Heart left ventricle (tissue), 13 donors: Measurements from ENCODE around the gene CELF2.

Source experiments
- CTCF ChIP-seq, 12 donors: fragments of 200-600 bp; sonication (generic) in 4 of 12; IDR thresholded peaks; one replicate each; pipeline versions ENCODE4 v1.5.0 to v1.8.0; 2018 to 2022; ENCODE audit warnings: antibody characterized with exemption in 12 of 12, mild to moderate bottlenecking in 5 of 12
- POLR2A ChIP-seq, 2 donors: fragments of 450-650 bp; IDR thresholded peaks; one replicate each; pipeline ENCODE4 v1.6.1; 2017; ENCODE audit warnings: antibody characterized with exemption in 2 of 2, mild to moderate bottlenecking in 2 of 2, moderate library complexity in 2 of 2
- donor health status: ischemic (EF 13 %, LVEDD 7.1; RV severe dilation, severe dysfunction).
- donor health status: DM: no; HTN: yes; CAD: no.
- donor health status: DM: no; HTN: no; CAD: no.
- donor health status: ischemic (EF 25% LVEDD 6.9; RV normal size, moderate dysfunction).
- donor health status: ischemic (EF 25% LVEDD 5.7; RV mildly dilated, moderate dysfunction).
- donor health status: ischemic (EF 35%, LVEDD 5.7; RV mildly dilated, moderate dysfunction).
- donor health status: nonischemic (EF 11% LVEDD 7.7; RV severe dilation, severe dysfunction).
- donor health status: DM: yes; HTN: yes; CAD: no.
- donor health status: PGD.
- donor health status: ischemic (EF 29% LVEDD 5.4; RV normal size, mild dysfunction).
- donor health status: nonischemic (EF 23%, LVEDD 6.1; RV moderate dilation, normal function).

DNA sequence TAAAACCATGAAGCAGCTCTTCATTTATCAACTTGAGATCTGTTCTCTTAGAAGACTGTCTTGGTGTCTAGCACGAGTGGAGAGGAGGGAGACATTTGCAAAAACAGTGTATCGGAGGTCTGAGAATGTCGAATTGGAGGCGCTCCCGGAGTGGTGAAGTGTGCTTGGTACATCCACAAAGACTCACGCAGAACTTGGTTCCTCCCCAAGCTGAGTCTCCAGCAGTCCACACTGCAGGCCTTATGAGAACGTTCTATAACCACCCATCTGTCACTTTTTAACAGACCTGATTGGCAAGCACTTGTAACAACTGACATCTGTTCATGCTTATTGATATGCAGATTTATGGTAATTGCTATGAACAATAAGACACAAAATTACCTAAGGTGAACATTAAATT lies 261.6 kb downstream of the CELF2 start:
- TF ChIP-seq CTCF (IDR thresholded peaks at IDR 0.05), result no peak
- TF ChIP-seq POLR2A (IDR thresholded peaks at IDR 0.05), result no peak
